Measurements from ENCODE around the gene DHDH.

DHDH gene

DNA sequence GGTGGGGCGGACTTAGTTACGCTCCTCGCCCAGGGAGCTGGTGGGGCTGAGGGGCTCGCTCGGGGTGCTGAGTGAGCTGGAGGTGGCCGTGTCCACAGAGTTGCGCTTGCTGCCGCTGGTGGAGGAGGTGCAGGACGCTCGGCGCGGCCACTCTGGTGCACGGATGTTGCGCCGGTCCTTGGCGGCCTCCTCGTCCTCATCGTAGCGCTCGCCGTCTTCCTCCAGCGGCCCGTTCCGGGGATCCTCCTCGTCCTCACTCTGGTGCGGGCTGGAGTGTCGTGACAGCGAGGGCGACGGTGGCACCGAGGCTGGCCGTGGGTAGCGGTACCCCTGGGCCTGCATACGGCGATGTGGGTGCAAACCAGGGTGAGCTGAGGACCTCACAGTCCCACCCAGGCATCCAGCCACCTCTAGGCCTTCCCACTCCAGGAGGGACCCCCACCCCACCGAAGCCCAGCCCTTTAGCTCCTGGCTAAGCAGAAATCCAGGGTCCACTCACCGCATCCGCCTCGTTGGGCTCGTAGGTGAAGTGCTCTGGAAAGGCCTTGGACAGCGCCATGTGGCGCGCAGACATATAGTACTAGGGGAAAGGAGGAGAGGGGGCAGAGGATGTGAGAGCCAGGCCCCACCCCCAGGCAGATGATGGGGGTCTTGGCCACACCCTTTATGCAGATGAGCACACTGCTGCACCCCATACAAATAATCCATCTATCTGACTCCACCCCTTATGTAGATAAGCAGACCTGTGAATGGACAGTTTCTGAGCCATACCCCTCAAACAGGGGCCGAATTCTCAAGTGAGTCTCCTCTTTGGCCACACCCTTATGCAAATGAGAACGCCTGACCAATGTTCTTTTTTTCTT, 36.0 kb downstream of the DHDH start:
- Histone ChIP-seq H3K4me3 (ENCODE audit: insufficient read length, low read depth) (no peak overlapping the region), H3K4me1 (ENCODE audit: insufficient read depth, insufficient read length) (peaks cover 2% of the 10 kb centered on the region), H3K36me3 (ENCODE audit: insufficient read depth, insufficient read length, low read length) (peaks cover 66% of the 10 kb centered on the region), H3K9ac (ENCODE audit: insufficient read length, low read depth) (no peak overlapping the region), H3K27me3 (ENCODE audit: insufficient read depth, insufficient read length) (no peaks in the 10 kb centered on the region), H3K9me3 (ENCODE audit: insufficient read depth, low read length) (no peaks in the 10 kb centered on the region; the same call in 1 of the 2 replicates)
- TF ChIP-seq YY1 (IDR thresholded peaks at IDR 0.05; ENCODE audit: insufficient read depth, insufficient read length) = no peak
- TF ChIP-seq ZNF274 (IDR thresholded peaks at IDR 0.05; ENCODE audit: low read depth, low read length) = no peak
- TF ChIP-seq SUZ12 (IDR thresholded peaks at IDR 0.05; ENCODE audit: extremely low read depth, insufficient read depth, insufficient read length) = no peak
- DNase-seq (ENCODE audit: low read depth, low spot score) = no peak

GRCh38 chr19:48970139-48970766, 36.8 kb downstream of the DHDH start:
- DNase-seq (ENCODE audit: low read depth, low spot score) = no peak
- TF ChIP-seq YY1 (IDR thresholded peaks at IDR 0.05; ENCODE audit: insufficient read depth, insufficient read length) (no peak), SUZ12 (IDR thresholded peaks at IDR 0.05; ENCODE audit: extremely low read depth, insufficient read depth, insufficient read length) (no peak), ZNF274 (IDR thresholded peaks at IDR 0.05; ENCODE audit: low read depth, low read length) (no peak)
- H3K4me3 ChIP-seq (ENCODE audit: insufficient read length, low read depth) = no peak overlapping the region
- H3K9ac ChIP-seq (ENCODE audit: insufficient read length, low read depth) = no peak overlapping the region
- no peaks in the 10 kb centered on the region; the same call in 1 of the 2 replicates for H3K9me3 ChIP-seq (ENCODE audit: insufficient read depth, low read length)
- H3K36me3 ChIP-seq (ENCODE audit: insufficient read depth, insufficient read length, low read length) = peaks cover 69% of the 10 kb centered on the region
- H3K4me1 ChIP-seq (ENCODE audit: insufficient read depth, insufficient read length) = peaks cover 2% of the 10 kb centered on the region
- no peaks in the 10 kb centered on the region for H3K27me3 ChIP-seq (ENCODE audit: insufficient read depth, insufficient read length)

GRCh38 chr19:48970923-48971395, 37.5 kb downstream of the DHDH start:
- DNase-seq (ENCODE audit: low read depth, low spot score) = no peak
- no peak overlapping the region for H3K4me3 ChIP-seq (ENCODE audit: insufficient read length, low read depth)
- H3K9me3 ChIP-seq (ENCODE audit: insufficient read depth, low read length) = no peaks in the 10 kb centered on the region; the same call in 1 of the 2 replicates
- H3K36me3 ChIP-seq (ENCODE audit: insufficient read depth, insufficient read length, low read length) = peaks cover 63% of the 10 kb centered on the region
- TF ChIP-seq SUZ12 (IDR thresholded peaks at IDR 0.05; ENCODE audit: extremely low read depth, insufficient read depth, insufficient read length) (no peak), ZNF274 (IDR thresholded peaks at IDR 0.05; ENCODE audit: low read depth, low read length) (no peak), YY1 (IDR thresholded peaks at IDR 0.05; ENCODE audit: insufficient read depth, insufficient read length) (no peak)
- peak overlapping the region; percentile 53 for H3K9ac ChIP-seq (ENCODE audit: insufficient read length, low read depth)
- H3K27me3 ChIP-seq (ENCODE audit: insufficient read depth, insufficient read length) = no peaks in the 10 kb centered on the region
- peaks cover 2% of the 10 kb centered on the region for H3K4me1 ChIP-seq (ENCODE audit: insufficient read depth, insufficient read length)

GRCh38 chr19:48975947-48976847, 42.7 kb downstream of the DHDH start:
- Histone ChIP-seq H3K4me3 (ENCODE audit: insufficient read length, low read depth) (no peak overlapping the region), H3K9ac (ENCODE audit: insufficient read length, low read depth) (no peak overlapping the region), H3K4me1 (ENCODE audit: insufficient read depth, insufficient read length) (no peaks in the 10 kb centered on the region), H3K27me3 (ENCODE audit: insufficient read depth, insufficient read length) (no peaks in the 10 kb centered on the region), H3K9me3 (ENCODE audit: insufficient read depth, low read length) (no peaks in the 10 kb centered on the region), H3K36me3 (ENCODE audit: insufficient read depth, insufficient read length, low read length) (peaks cover 47% of the 10 kb centered on the region)
- DNase-seq (ENCODE audit: low read depth, low spot score) = no peak
- TF ChIP-seq YY1 (IDR thresholded peaks at IDR 0.05; ENCODE audit: insufficient read depth, insufficient read length) (no peak), SUZ12 (IDR thresholded peaks at IDR 0.05; ENCODE audit: extremely low read depth, insufficient read depth, insufficient read length) (no peak), ZNF274 (IDR thresholded peaks at IDR 0.05; ENCODE audit: low read depth, low read length) (no peak)

- TF ChIP-seq ZNF274 (IDR thresholded peaks at IDR 0.05; ENCODE audit: low read depth, low read length) = no peak
- no peak for TF ChIP-seq SUZ12 (IDR thresholded peaks at IDR 0.05; ENCODE audit: extremely low read depth, insufficient read depth, insufficient read length)
- no peak for TF ChIP-seq YY1 (IDR thresholded peaks at IDR 0.05; ENCODE audit: insufficient read depth, insufficient read length)
- H3K9me3 ChIP-seq (ENCODE audit: insufficient read depth, low read length) = no peaks in the 10 kb centered on the region
- no peak overlapping the region for H3K4me3 ChIP-seq (ENCODE audit: insufficient read length, low read depth)
- H3K27me3 ChIP-seq (ENCODE audit: insufficient read depth, insufficient read length) = no peaks in the 10 kb centered on the region
- no peak for DNase-seq (ENCODE audit: low read depth, low spot score)
- no peaks in the 10 kb centered on the region for H3K4me1 ChIP-seq (ENCODE audit: insufficient read depth, insufficient read length)
- H3K9ac ChIP-seq (ENCODE audit: insufficient read length, low read depth) = no peak overlapping the region
- H3K36me3 ChIP-seq (ENCODE audit: insufficient read depth, insufficient read length, low read length) = peaks cover 51% of the 10 kb centered on the region
Measured at GRCh38 chr19:48977061-48977460, 43.6 kb downstream of the DHDH start.

DNA sequence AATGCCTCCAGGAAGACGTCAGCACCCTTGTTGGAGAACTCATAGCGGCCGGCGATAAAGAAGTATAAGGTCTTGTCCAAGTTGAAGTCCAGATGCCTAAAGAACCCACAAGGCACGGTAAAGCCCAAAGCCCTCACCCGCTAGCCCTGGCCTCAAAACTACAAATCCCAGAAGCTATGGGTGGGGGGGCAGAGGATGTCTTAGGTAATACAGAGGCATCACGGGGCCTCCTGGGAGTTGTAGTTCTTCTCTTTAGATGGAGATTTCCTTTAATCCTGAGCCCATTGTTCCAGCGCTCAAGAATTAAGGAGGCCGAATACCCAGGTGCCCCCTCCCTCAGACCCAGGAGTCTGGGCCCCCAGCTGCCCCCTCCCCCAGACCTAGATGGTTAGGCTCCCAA, 48.8 kb downstream of the DHDH start:
- TF ChIP-seq ZNF274 (IDR thresholded peaks at IDR 0.05; ENCODE audit: low read depth, low read length) = no peak
- TF ChIP-seq SUZ12 (IDR thresholded peaks at IDR 0.05; ENCODE audit: extremely low read depth, insufficient read depth, insufficient read length) = no peak
- no peak for TF ChIP-seq YY1 (IDR thresholded peaks at IDR 0.05; ENCODE audit: insufficient read depth, insufficient read length)
- Histone ChIP-seq H3K9ac (ENCODE audit: insufficient read length, low read depth) (no peak overlapping the region), H3K36me3 (ENCODE audit: insufficient read depth, insufficient read length, low read length) (peaks cover 63% of the 10 kb centered on the region), H3K27me3 (ENCODE audit: insufficient read depth, insufficient read length) (no peaks in the 10 kb centered on the region), H3K4me1 (ENCODE audit: insufficient read depth, insufficient read length) (no peaks in the 10 kb centered on the region), H3K9me3 (ENCODE audit: insufficient read depth, low read length) (no peaks in the 10 kb centered on the region), H3K4me3 (ENCODE audit: insufficient read length, low read depth) (no peak overlapping the region)
- DNase-seq (ENCODE audit: low read depth, low spot score) = no peak
